Fibroblast of pulmonary artery (primary cell): ENCODE measurements around the gene DKK2.

Experiments
- DNase-seq: peaks from one replicate; pipeline ENCODE4 v3.0.0-alpha.2; 2010; ENCODE audit warnings: low read depth
- H3K4me3 ChIP-seq: replicated peaks from 2 replicates; pipeline ENCODE4 v1.5.1; 2011; ENCODE audit warnings: low read depth, mild to moderate bottlenecking, control low read depth, low read length, moderate library complexity
- TF ChIP-seq, protein P1 (sequence below): IDR thresholded peaks from 2 replicates; pipeline ENCODE4 v1.5.1; 2011; ENCODE audit warnings: mild to moderate bottlenecking, control low read depth, low read length, inconsistent platforms; ENCODE audit errors: missing control alignments

Gene DKK2

DNA sequence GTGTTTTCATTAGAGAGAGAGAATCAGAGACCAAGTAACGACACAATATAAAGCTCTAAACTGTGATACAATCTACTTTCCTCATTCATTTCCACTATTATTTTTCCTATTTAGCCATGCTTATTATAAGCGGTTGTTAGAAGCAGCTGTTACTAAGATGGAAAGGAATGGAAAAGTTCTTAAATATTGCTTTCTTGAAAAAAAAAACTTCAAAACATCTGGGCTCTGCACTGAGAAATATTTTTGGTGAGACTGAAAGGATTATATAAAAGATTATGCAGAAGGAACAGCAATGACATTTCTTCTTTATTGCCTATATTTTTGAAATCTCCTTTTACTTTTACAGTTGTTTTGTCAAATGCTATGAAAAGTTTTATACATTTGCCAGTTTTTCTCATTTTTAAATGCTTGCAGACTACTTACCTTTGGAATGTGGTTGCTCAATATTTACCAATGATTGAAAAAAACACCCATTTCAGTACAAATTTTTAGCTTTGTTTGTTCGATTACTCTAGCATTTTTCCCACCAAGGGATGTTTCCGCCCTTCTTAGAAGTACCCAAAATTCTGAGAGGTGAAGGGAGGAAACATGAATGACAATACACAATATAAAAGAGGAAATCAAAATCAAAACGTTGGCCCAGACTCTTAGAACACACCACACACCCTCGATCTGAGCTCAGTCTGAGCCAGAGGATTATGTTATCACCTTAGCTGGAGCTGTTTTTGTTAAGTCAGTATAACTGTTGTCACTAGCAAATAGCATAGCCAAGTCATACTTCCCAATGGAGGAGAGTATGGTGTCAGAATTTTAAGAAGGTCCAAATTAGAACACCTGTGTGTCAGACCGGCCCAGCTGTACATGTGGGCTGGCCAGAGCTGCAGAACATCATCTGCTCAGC lies 18.4 kb downstream of the DKK2 start:
- DNase-seq, result no peak
- TF ChIP-seq, protein P1, sequence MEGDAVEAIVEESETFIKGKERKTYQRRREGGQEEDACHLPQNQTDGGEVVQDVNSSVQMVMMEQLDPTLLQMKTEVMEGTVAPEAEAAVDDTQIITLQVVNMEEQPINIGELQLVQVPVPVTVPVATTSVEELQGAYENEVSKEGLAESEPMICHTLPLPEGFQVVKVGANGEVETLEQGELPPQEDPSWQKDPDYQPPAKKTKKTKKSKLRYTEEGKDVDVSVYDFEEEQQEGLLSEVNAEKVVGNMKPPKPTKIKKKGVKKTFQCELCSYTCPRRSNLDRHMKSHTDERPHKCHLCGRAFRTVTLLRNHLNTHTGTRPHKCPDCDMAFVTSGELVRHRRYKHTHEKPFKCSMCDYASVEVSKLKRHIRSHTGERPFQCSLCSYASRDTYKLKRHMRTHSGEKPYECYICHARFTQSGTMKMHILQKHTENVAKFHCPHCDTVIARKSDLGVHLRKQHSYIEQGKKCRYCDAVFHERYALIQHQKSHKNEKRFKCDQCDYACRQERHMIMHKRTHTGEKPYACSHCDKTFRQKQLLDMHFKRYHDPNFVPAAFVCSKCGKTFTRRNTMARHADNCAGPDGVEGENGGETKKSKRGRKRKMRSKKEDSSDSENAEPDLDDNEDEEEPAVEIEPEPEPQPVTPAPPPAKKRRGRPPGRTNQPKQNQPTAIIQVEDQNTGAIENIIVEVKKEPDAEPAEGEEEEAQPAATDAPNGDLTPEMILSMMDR, result no peak
- H3K4me3 ChIP-seq, result no peak overlapping the region

DNA sequence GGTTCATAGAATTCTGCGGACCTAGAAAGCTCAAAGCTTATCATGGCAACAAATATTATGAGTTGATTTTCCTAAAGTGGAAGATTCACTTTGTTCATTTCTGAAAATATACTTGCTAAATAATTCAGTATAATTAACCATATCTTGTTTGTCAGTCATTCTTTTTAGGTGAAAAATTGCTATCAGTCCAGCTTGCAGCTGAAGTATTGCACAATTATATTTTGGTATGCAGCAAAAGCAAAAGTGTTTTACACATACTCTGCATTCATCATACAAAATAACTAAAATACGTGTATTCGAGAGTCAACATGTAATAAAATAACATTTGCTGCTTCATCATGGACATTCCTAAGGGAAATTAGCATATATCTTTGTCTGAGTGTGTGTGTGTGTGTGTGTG lies 24.8 kb downstream of the DKK2 start:
- H3K4me3 ChIP-seq, result no peak overlapping the region
- TF ChIP-seq, protein P1, result no peak
- no peak for DNase-seq

DNA sequence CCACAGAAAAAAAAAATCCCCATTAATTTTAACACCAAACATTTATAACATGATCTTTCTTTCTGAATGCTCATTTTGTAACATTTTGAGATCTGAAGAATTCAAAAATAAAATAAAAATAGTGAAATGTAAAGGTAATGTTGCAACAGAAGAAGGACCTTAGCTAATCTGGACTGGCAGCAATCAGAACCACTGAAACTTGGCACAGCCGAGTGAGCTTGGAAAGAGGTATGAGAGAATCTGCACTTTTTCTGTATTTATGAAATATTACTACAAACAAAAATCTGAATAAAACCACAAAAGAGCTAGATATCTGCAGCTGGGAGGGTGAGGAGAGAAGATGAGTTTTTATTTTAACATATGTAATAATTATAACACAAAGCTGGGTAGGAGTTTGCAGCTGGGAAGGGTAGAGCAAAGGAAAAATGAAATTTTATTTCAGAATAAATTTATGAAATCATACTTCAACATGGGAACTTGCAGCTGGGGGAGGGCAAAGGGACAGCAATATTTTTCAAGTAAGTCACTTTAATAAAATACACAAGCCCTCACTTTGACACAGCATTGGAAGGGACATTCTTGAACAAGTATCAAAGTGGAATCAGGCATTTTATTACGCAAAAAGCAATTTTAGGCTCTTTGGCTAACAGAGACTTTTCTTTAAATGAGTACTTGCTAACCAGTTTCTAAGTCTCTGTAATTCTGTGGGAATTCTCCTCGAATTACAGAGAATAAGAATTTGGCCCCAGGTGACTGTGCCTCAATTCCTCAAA lies 26.7 kb downstream of the DKK2 start:
- no peak overlapping the region for H3K4me3 ChIP-seq
- TF ChIP-seq, protein P1, result no peak
- DNase-seq, result no peak

DNA sequence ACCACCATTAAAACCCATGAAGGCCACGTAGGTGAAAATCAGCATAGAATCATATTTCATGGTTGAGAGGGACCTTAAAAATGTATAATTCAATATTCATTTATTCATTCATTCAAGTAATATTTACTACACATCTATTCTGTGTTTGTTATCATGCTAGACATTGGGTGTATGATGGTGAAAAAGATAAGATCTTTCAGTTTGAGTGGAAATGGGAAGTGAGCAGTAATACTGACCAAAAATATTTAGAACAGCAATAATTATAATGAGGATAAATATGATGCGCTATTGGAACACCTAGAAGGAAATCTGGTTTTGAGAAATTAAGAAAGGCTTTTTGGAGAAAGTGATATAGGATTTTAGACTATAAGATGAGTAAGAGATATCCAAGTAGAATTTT lies 28.0 kb downstream of the DKK2 start:
- TF ChIP-seq, protein P1, result no peak
- H3K4me3 ChIP-seq, result no peak overlapping the region
- DNase-seq, result no peak

DNA sequence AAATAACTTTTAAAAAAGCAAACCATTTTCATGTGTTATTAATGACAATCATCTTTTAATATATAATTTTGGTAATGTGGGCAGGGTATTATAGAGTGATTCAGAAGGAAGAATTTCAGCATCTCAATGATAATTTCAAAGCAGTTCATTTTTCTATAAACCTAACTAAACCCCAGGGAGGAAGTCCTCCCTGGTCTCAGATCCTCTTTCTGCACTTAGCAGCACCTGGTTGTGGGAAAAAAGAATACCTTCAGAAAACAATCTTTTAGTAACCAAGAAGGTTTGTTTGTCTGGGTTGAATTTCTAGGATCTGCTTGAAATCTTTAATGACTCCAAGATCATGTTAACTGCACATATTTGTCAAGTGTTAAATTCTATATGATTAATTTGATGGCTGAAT lies 29.9 kb downstream of the DKK2 start:
- H3K4me3 ChIP-seq, result no peak overlapping the region
- TF ChIP-seq, protein P1, result no peak
- no peak for DNase-seq

DNA sequence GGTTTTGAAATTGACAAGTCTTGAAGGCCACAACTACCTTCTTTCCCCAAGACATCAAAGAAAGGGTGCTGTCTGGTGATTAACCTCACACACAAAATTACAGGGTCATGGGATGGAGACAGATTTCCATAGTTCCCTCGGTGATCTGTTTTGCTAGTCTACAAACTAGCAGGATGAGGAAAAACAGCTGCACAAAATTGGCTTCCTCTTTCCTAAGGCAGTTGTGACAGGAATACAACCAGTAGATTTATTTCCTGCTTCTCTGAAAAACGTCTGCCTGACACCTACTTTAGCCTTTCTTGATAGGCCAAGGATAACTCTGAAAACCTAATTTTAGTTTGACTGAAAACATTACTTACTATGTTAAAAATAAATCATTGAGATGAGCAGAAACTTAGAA lies 39.6 kb downstream of the DKK2 start:
- TF ChIP-seq, protein P1, result no peak
- no peak for DNase-seq
- no peak overlapping the region for H3K4me3 ChIP-seq

DNA sequence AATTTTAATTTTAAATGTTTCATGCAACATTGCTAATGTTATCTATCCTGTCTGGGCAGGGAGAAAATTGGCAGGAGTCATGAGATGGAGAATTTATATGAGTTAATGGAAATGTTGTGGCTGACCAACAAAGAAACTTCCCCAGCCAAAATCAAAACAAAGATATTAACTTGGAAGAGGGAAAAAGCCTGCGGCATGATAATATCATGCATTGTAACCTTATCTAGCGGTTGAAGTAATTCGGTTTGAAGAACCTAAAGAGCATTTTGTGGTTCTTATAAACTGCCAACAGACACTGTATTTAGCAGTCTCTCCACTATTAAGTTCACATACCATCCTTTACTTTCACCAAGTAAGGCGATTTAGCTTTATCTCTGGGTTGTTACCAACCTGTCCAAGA lies 42.3 kb downstream of the DKK2 start:
- no peak for DNase-seq
- H3K4me3 ChIP-seq, result no peak overlapping the region
- TF ChIP-seq, protein P1, result no peak
